HG03571 (cell line): ENCODE results near the gene OR4D2.

Experiments used
- ATAC-seq: cut with Tn5 transposase; IDR thresholded peaks from one replicate; pipeline ENCODE4 v1.9.1; 2021; ENCODE audit not compliant: unreplicated experiment

Gene OR4D2

DNA sequence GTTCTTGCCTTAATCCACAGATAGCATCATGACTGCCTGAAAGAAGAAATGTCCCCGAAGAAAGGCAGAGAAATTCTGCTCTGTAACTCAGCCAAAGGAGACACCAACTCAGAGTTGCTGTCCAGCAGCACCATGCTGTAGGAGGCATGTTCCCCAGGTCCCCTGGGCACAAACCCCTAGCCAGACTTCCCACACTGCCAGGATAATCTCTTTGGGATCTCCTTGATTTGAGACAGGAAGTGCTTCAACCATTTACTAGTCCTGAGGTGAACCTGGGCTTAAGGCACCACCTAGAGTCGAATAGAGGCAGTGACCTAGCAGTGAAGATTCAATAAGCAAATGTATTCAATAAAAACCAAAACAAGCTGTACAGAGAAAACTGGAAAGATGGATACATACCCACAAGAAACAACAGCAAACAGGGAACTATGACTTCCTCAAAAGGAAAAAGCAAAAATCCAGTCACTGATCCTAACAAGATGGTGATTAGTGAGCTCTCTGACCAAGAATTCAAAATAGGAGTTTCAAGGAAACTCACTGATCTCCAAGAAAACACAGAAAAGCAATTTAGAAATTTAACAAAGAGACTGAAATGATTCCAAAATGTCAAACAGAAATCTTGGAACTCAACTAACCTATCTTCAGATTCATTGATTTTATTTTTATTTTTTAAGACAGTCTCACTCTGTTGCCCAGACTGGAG is 5.7 kb downstream of the OR4D2 start:
- no peak for ATAC-seq

DNA sequence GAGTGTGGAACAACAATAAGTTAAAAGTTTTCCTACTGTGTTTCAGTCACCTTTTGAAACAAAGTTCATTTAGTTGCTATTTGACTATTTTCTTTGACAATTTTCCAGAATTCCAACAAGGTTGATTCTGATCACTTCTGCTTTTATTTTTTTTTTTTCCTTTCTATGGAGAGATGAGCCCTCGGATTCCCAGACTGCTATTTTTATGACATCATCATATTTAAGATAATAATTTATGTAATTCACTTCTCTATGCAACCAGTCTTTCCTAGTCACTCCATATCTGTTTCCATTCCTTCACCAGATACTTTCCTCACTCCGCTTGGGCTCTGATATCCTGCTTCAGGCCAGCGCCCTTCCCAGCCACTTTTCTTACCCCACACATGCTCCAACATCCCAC is 8.1 kb downstream of the OR4D2 start:
- ATAC-seq = no peak

DNA sequence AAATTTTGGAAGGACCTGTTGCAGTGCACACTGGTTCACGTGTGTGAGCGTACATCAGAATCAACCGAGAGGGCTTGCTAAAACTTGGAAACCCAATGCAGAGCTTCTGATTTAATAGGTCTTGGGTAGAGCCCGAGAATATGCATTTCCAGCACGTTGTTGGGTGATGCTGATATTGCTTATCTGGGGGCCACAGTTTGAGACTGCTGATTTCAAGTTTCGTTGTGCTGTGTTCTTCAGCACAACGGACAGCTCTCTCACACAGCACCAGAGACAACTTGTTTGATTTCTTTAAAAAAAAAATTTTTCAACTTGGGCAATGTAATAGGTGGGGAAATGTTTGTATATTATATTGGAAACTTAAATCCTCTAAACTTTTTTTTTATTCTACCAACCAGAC is 9.4 kb downstream of the OR4D2 start:
- no peak for ATAC-seq

DNA sequence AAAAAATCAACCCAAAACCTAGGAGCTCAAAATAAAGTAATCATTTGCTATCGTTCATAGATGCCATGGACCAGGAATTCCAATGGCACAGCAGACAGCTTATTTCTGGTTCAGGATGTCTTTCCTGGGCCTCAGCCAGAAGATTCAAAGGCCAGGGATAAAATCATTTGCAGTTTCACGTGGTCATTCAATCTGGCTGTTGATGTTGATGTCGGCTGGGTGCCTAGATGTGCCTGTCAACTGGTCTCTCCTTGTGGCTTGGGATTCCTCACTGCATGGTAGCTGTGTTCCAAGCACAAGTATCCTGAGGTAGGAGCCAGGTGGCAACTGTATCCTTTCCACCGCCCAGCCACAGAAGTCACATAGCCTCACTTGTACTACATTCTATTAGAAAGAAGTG is 15.0 kb downstream of the OR4D2 start:
- no peak for ATAC-seq

DNA sequence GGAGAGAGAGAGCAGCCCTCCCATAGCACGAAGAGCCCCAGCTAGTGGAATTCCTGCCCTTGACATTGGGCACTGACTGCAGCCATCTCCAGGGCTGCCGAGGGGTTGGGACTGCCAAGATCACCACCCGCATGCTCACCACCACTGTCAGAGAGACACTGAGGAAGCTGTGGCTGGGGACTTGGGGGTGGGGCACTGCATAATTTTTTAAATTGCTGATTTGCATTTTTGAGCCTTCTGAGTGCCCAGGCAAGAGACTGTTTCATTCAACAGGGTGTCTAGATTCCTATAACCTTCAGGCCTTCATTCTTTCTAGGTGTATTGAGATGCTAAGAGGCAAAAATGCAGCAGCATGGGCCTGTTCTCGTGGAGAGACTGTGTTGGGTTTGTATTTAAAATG is 16.7 kb downstream of the OR4D2 start:
- no peak for ATAC-seq

DNA sequence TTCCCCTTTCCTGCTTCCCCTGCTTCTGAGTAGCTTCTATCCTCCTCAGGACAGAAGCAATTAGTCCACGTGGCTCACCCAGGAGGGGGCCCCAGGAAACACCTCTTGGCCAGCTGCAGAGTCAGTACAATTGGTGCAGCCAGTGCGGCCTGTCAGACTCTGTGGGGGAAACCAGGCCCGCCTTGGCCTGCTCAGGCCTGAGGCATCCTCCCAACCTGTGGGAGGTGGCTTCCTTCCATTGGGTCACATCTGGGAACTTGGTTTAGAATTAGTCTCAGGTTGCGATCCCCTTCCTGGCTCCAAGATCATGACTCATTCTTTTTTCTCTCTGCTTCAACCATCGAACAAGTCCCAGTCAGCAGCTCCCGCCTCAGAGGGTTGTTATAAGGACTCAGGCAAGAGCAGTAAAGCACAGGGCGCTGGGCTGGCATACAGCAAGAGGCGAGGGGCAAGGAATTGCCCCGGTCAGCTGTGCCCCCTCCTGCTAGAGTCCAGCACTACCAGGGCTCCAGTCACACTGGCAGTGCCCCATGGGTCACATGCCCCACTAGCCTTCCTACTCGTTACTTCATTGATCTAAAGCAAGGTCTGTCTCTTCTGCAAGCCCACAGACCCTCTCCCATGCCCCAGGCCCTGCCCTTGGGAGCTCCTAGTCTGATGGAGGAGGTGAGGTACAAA is 17.7 kb downstream of the OR4D2 start:
- no peak for ATAC-seq

DNA sequence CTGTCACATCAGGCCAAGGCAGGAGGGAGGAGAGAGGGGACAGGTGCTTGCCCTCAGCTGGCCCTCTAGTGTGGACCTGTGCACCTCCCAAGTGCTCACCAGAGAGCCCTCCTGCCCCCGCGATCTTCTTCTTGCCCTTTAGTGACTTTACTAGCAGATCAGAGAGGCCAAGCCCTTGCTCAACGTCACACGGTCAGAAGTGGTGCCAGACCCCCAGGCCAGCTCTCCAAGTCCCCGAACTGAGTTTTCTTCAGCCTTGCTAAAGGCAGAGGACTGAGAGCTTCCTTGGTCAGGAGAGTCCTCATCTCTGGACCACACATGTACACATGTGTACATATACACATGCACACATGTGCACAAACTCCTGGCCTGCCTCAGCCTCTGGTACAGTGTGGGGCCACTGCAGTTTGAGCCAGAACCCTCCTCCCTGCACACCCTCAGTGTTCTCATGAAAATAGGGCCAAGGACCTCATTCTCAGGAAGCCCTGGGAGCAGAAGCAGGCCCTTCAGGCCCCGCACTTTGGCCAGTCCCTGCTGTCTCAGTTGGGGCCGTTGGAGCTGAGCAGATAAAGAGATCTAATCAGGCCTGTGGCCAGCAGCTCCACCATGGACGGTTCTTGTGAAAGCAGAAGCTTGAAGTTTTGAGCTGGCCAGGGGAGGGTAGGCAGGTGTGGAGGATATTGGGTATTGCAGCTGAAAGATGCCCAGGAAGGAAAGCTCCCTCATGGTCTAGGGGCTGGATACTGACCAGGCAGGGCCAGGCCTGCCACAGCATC is 18.4 kb downstream of the OR4D2 start:
- ATAC-seq = no peak

DNA sequence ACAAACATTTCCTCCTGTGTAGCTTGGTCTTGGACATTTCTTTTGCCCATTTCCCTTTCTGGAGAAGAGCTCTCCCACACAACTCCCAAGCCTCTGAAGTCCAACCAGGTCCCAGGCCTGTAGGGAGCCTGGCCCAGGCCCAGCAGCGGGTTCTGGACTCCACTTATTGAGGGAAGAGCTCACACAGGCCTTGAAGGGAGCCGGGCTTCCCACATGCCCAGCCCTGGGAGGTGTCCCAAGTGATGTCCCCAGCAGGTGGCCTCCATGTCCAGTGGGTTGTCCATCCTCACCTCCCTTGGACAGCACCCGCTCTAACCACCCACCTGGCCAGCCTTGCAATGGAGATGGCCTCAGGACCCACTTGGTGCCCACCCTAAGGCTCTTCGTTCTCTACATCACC is 19.8 kb downstream of the OR4D2 start:
- ATAC-seq = no peak

DNA sequence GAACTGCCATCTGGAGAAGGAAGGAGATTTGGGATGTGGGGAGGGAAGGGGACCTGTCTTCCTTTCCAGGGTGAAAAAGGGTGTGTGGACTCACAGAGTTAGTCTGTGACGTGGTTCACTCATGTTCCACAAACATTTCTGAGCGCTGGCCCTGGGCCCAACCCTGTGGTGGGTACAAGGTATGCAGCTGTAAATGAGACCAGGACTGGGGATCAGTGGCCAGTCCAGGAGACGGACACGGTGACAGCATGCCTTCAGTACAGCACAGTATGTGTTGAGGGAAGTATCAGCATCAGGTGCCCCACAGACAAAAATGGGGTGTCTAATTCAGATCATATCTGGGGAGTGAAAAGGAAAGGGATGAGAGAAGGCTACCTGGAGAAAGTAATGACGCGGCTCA is 20.3 kb downstream of the OR4D2 start:
- no peak for ATAC-seq

DNA sequence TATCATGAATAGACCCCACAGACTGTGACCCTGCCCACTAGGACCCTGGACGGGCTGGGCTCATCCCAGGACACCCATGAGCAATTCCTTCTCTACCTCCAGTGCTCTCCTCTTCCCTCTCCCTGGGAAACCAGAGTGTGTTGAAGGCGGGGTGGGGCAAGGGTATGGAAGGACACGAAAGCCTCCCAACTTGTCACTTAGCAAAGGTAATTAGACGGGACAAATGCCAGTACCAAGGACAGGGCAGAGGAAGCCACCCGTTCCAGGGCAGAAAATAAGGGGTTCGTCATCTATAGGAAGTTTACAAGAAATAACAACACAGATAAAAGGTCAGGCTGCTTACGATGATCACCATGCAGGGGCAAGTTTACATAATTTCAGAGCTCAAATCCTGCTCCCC is 20.9 kb downstream of the OR4D2 start:
- no peak for ATAC-seq

DNA sequence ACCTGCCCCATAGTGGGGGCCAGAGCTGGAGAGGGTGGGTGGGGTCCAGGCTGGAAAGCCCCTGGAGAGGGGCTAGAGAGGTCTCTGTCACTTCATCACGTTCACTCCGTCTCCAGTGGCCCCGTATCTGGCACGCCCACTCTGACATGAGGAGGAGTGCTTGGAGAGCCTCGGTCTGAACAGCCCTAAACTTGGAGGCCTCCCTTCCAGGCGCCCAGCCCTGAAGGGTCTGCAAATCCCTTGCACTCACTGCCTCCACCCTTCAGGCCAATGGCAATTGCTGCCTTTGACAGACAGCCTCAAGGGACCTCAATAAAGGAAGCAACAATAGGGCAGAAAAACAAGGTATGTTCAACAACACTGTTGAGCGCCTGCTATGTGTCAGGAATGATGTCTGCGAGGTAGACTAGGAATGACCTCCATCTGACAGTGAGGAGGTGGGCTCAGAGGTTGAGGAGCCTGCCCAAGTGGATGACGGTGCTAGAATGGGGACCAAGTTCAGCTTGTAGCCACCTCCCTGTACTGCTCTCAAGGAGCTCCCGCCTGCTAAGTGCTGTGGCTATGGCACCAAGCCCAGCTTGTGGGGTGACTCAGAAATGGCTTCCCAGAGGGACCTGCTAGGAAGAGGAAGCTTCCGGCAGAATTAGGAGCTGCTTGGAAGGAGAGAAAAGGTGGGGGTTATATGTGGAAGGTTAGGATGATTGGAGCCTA is 22.8 kb downstream of the OR4D2 start:
- no peak for ATAC-seq

DNA sequence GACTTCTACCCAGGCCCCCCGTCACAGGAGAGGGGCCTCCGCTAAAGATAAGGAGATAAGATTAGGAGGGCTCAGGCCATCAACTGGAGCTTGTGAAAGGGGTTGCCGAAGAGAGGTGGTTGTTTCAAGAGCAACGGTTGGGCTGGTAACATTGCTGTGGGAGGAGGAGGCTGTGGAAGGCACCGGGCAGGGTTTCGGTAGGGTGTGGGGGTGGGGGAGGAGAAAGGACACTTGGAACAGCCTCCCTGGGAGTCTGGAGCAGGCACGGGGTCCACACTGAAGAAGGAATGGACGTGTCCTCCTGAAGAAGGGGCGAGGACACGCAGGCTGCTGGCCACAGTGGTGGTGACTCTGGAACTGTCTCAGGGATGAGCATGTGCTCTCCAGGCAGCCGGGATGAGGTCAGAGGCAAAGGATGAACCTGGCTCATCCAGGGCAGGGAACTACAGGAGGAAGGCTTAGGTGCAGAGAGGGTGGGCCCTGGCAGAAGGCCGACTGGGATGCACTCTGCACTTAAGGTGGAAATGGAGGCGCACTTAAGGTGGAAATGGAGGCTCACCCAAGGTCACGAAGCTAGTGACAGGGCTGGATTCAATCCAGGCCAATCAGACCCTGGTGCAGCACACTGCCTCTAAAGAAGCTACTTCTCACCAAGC is 24.6 kb downstream of the OR4D2 start:
- ATAC-seq = no peak

DNA sequence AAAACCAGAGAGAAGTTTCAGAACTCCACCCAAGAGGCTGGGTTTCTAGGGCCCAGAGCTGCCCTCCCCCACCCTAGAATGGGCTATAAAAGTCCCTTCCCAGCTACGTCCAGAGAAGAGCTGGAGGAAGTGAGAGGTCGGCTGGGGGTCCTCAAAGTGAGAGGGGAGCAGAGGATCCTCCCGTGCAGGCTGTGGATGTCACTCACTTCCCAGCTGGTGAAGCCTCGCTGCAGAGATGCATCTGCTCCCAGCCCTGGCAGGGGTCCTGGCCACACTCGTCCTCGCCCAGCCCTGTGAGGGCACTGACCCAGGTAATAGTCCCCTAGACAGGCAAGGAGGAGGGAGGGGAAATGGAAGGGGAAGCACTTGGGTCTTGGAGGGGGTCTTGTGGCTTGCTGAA is 25.8 kb downstream of the OR4D2 start, which contains the start of gene EPX:
EPX (plus strand) TSS at position 115 of the 400 bp plus-strand sequence; CDS start at position 236, 121 bp downstream.
- no peak for ATAC-seq

DNA sequence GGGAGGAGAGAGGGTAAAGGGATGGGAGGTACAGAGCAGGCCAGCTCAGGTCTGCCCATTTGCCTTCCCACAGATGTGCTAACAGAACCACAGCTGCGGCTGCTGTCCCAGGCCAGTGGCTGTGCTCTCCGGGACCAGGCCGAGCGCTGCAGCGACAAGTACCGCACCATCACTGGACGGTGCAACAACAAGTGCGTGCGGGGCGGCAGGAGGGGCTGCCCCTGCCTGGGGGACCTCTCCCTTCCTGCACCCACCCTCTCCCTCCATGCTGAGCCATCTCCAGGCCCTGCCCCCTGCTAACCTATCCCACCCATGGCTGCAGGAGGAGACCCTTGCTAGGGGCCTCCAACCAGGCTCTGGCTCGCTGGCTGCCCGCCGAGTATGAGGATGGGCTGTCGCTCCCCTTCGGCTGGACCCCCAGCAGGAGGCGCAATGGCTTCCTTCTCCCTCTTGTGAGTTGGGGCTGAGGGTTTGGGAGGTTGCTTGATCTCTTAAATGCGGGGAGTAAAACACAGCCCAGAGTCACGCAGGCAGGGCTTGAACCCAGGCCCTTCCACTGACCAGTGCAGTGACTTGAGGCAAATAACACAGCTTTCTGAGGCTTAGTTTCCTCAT is 27.0 kb downstream of the OR4D2 start:
- no peak for ATAC-seq

DNA sequence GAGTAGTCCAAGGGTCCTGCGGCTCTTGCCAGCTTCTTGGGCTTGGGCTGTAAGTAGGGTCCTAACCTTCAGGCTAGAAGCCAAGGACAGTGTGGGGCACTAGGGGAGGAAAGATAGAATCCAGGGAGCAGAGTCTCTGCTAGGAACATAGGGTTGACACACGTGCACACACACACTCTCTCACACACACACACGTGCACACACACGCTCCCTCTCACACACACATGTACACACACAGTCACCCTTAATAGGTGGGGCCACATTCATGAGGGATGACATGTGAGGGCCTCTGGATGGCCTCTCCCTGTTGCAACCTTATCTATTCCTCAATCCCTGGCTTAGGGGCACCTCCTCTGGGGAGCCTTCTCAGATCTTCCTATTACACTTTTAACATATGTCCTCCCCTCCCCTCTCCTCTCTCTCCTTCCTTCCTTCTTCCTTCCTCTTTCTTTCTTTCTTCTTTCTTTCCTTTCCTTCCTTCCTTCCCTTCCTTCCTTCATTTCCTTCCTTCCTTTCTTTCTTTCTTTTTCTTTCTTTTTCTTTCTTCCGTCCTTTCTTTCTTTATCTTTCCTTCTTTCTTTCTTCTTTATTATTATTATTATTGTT is 28.8 kb downstream of the OR4D2 start:
- no peak for ATAC-seq

DNA sequence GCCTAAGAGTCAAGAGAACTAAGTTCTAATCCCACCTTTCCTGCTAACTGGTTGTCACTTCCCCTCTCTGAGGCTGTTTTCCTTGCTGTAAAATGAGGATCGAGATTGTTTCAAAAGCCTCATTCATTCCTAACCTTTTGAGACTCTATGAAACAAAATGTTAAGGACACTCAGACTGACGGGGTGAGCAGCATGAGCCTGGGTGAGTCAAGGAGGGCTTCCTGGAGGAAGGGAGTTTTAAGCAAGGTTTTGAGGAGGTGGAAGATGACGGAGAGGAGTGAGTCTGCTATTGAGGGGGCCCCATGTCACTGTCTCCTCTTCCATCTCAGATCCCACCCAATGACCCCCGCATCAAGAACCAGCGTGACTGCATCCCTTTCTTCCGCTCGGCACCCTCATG is 29.8 kb downstream of the OR4D2 start:
- ATAC-seq = no peak

DNA sequence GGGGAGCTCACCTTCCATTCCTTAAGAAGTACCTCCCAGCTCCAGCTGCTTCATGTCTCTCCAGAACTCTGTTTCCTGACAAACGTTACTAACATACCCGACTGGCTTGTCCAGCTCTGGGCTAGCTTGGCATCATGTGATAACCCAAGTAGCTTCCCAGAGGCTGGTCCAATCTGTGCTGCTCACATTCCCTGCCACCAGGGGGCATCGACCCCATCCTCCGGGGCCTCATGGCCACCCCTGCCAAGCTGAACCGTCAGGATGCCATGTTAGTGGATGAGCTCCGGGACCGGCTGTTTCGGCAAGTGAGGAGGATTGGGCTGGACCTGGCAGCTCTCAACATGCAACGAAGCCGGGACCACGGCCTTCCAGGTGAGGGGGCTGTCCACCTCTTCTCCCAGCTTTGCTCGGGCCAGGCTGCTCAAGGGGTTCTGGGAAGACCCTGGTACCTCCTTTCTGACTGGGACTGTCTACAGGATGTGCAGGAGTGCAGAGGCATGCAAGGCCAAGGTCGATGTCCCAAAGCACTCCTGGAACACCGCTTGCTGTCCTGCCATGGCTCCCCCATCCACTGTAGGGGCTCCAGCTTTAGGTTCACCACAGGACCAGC is 33.3 kb downstream of the OR4D2 start:
- ATAC-seq = no peak

DNA sequence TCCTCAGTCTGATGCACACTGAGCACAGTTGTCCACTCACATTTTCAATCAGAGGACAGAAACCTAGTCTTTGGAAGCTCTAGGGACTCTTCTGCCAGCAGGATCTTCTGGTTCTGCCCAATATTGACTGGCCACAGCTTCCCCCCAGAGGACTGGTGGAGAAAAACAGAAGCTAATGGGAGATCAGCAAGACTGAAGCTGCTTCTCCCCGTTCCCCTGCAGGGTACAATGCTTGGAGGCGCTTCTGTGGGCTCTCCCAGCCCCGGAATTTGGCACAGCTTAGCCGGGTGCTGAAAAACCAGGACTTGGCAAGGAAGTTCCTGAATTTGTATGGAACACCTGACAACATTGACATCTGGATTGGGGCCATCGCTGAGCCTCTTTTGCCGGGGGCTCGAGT is 36.1 kb downstream of the OR4D2 start:
- ATAC-seq = no peak

DNA sequence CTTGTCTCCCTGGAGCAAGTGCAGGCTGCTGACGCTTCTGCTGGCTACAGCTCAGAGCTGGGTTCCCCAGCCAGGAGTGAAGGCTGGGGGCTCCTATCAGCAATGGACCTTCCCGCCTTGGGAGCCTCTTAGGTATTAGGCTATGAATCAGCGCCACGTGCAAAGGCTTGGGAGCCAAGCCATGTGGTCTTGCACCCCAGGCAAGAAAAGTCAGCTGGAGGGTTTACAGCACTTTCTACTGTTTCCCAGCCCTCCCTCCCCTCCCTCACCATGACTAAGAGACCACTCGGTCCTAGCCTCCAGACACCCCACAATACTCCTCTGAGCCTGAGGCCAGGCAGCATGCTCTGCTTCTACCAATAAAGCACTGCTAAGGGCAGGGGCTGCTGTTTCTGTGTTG is 38.0 kb downstream of the OR4D2 start:
- no peak for ATAC-seq

DNA sequence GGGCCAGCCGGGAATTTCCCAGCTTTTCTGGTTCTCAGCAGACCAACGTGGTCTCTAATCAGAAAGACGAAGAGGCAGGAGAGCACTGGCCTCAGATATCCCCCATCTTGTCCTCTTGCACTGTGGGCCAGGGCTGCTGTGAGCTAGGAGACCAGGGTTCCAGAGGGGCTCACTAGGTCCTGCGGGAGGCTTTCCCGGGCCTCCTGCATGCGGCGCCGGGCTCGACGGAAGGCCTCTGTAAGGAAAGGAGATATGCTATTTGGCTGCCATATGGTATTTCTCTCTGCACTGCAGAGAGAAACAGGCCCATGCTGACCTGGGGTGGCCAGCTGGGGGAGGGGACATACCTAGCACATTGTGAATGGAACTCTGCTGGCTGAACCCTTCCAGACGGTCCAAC is 39.2 kb downstream of the OR4D2 start:
- ATAC-seq = no peak
